Prostate gland (tissue), 2 donors: ENCODE measurements around the gene TMEM238. TPM values are rescaled to one million over a fixed set of nuclear protein-coding genes. Genes with fewer than 3 reads are reported as not detected.

Experiments used
- DNase-seq: peaks from one replicate; pipeline ENCODE4 v3.0.0-alpha.2; 2019; ENCODE audit warnings: low spot score
- H3K27ac ChIP-seq, 2 donors: fragments of 200-600 bp; sonication (generic); 2 replicates each; pipeline ENCODE4 v1.5.1; 2017 to 2019
- H3K27me3 ChIP-seq: fragments of 200-600 bp; sonication (generic); replicated peaks from 2 replicates; pipeline ENCODE4 v1.5.1; 2019; ENCODE audit not compliant: insufficient read depth
- H3K36me3 ChIP-seq, 2 donors: fragments of 200-600 bp; sonication (generic); 1 replicate in 1 of 2; 2 replicates in 1 of 2; pipeline versions ENCODE4 v1.5.1 to v1.8.1; 2017 to 2019
- H3K4me1 ChIP-seq: fragments of 200-600 bp; sonication (generic); replicated peaks from 2 replicates; pipeline ENCODE4 v1.5.1; 2019
- H3K4me3 ChIP-seq, 2 donors: fragments of 200-600 bp; sonication (generic); 2 replicates each; pipeline ENCODE4 v1.5.1; 2017 to 2019
- H3K9me3 ChIP-seq: fragments of 200-600 bp; sonication (generic); 2 replicates; pipeline ENCODE4 v1.5.1; 2017
- CTCF ChIP-seq, 4 experiments: fragments of 200-600 bp in 2 of 4; fragments of 450-650 bp in 2 of 4; sonication (generic) in 2 of 4; IDR thresholded peaks; 1 replicate in 3 of 4; 2 replicates in 1 of 4; pipeline ENCODE4 v1.5.1; 2016 to 2019; ENCODE audit warnings: antibody characterized with exemption in 4 of 4, mild to moderate bottlenecking in 2 of 4, moderate library complexity in 2 of 4
- POLR2A ChIP-seq: fragments of 450-650 bp; IDR thresholded peaks from one replicate; pipeline ENCODE4 v1.6.1; 2016; ENCODE audit warnings: antibody characterized with exemption, mild to moderate bottlenecking
- POLR2AphosphoS5 ChIP-seq: sonication (generic); formaldehyde crosslinking; IDR thresholded peaks from one replicate; pipeline ENCODE4 v1.6.1; 2017; ENCODE audit warnings: antibody characterized with exemption
- WGBS: methylation state at CpG from one replicate; pipeline ENCODE4 v1.1.5; 2018; 5-methylcytosine and 5-hydroxymethylcytosine counted together
- intact Hi-C: fragments of 100-400 bp; cut with DNase I; formaldehyde crosslinking; loops from one replicate; pipeline ENCODE4 v1.14.2; 2022
- total RNA-seq, 2 donors: library from RNA; depleted of rRNA; stranded (reverse); fragments of >200 nt; gene quantifications; one replicate each; pipeline ENCODE4 v1.1.0, GENCODE V29; 2016

Gene TMEM238
- total RNA-seq, 2 donors from 2014 or later = 19.6 to 116 TPM

GRCh38 chr19:55362174-55362989 lies 21.7 kb downstream of the TMEM238 start:
- no peak for DNase-seq
- no peaks in the 10 kb centered on the region for H3K9me3 ChIP-seq
- WGBS = 82% methylated on average over 37 of the region's 38 CpGs
- H3K27ac ChIP-seq = no peak overlapping the region
- H3K27me3 ChIP-seq = no peaks in the 10 kb centered on the region
- no peak for TF ChIP-seq POLR2A
- intact Hi-C loops = no loop called here
- H3K4me3 ChIP-seq = no peak overlapping the region
- H3K4me1 ChIP-seq = no peaks in the 10 kb centered on the region
- H3K36me3 ChIP-seq = no peaks in the 10 kb centered on the region

- H3K27me3 ChIP-seq = no peaks in the 10 kb centered on the region
- no peak for DNase-seq
- H3K27ac ChIP-seq = no peak overlapping the region
- H3K4me3 ChIP-seq = no peak overlapping the region
- WGBS = 95% methylated on average over 16 of the region's 16 CpGs
- H3K9me3 ChIP-seq = no peaks in the 10 kb centered on the region
- TF ChIP-seq POLR2A (no peak), CTCF (IDR thresholded peaks at IDR 0.05) (no peak), POLR2AphosphoS5 (no peak)
- H3K36me3 ChIP-seq = no peaks in the 10 kb centered on the region
- H3K4me1 ChIP-seq = no peaks in the 10 kb centered on the region
- intact Hi-C loops = no loop called here
These were observed 23.2 kb downstream of the TMEM238 start for GRCh38 chr19:55360902-55361301.

GRCh38 chr19:55358943-55359908 lies 24.9 kb downstream of the TMEM238 start:
- 67% methylated on average over 31 of the region's 32 CpGs for WGBS
- Histone ChIP-seq H3K27ac (no peak overlapping the region), H3K27me3 (no peaks in the 10 kb centered on the region), H3K9me3 (no peaks in the 10 kb centered on the region), H3K4me1 (no peaks in the 10 kb centered on the region), H3K4me3 (no peak overlapping the region), H3K36me3 (no peaks in the 10 kb centered on the region)
- TF ChIP-seq POLR2A (no peak), CTCF (IDR thresholded peaks at IDR 0.05) (no peak), POLR2AphosphoS5 (no peak)
- DNase-seq = no peak
- intact Hi-C loops = no loop called here

GRCh38 chr19:55358493-55358892 lies 25.6 kb downstream of the TMEM238 start:
- 90% methylated on average over 19 of the region's 19 CpGs for WGBS
- Histone ChIP-seq H3K27ac (no peak overlapping the region), H3K27me3 (no peaks in the 10 kb centered on the region), H3K9me3 (no peaks in the 10 kb centered on the region), H3K4me3 (no peak overlapping the region), H3K4me1 (peaks cover 2% of the 10 kb centered on the region), H3K36me3 (no peaks in the 10 kb centered on the region)
- no peak for TF ChIP-seq CTCF (IDR thresholded peaks at IDR 0.05)
- no peak for TF ChIP-seq POLR2AphosphoS5
- no peak for TF ChIP-seq POLR2A
- no peak for DNase-seq
- intact Hi-C loops = no loop called here

GRCh38 chr19:55355213-55355821 lies 28.8 kb downstream of the TMEM238 start:
- no peak for DNase-seq
- 28% methylated on average over 12 of the region's 13 CpGs for WGBS
- Histone ChIP-seq H3K36me3 (no peaks in the 10 kb centered on the region), H3K27ac (no peak overlapping the region), H3K9me3 (no peaks in the 10 kb centered on the region), H3K4me3 (no peak overlapping the region), H3K27me3 (peaks cover 3% of the 10 kb centered on the region), H3K4me1 (peaks cover 5% of the 10 kb centered on the region)
- TF ChIP-seq POLR2A (no peak), POLR2AphosphoS5 (no peak), CTCF (IDR thresholded peaks at IDR 0.05) (no peak)
- intact Hi-C loops = no loop called here
